ENCODE results near the gene MSH2.
"Not testable (repeated sequence)": the region's sequence is repeated elsewhere in the genome, so short reads cannot be mapped to it uniquely, and the experiment has no call there.

MSH2 gene

GRCh38 chr2:47493317-47494035 is 90.5 kb downstream of the MSH2 start:
- no peak for DNase-seq (ENCODE audit: low read depth)
- no peak overlapping the region for H3K4me3 ChIP-seq (ENCODE audit: low read depth, low read length)
- TF ChIP-seq CTCF (IDR thresholded peaks at IDR 0.05; ENCODE audit: low read depth, low read length, missing control alignments) = no peak

DNA sequence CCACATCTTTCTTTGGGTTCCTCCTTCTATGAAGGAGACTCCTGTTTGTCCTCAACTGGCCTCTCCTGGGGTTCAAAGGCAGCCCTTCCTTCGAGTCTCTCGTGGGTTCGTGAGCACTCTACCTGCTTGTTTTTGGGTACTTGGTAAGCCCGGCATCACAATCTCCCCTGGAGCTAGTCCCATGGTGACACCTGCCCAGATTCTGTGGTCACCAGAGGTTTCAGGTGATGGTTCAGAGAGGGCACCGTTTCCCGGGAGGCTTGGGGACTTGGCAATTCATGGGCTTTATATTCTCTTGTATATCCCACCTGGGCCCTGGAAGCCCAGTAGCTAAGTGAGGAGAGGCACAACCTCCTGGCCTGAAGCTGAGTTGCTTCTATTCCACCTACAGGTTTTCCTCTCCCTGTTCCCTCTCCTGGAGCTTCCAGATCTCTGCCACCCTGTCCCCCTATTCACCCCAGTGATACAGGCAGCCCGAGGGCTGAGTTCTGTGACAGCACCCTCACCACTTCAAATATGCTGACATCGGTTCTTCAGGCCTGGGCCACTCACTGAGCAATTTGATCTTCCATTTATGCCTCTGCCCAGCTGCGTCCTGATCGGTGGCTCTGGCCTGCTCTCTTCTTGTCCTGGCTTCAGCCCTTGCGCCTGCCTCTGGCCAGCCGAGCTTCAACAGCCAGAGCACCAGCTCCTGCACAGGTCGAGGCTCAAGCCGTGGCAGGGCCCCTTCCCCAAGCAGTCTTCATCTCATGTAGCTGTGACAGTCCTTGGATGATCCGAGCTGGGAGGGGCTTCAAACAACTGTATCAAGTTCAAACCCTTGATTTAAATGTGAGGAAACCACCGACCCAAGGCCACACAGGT is 91.5 kb downstream of the MSH2 start:
- TF ChIP-seq CTCF (IDR thresholded peaks at IDR 0.05; ENCODE audit: low read depth, low read length, missing control alignments) = no peak
- no peak overlapping the region for H3K4me3 ChIP-seq (ENCODE audit: low read depth, low read length)
- DNase-seq (ENCODE audit: low read depth) = no peak

GRCh38 chr2:47497843-47498460 is 95.0 kb downstream of the MSH2 start:
- no peak for TF ChIP-seq CTCF (IDR thresholded peaks at IDR 0.05; ENCODE audit: low read depth, low read length, missing control alignments)
- DNase-seq (ENCODE audit: low read depth) = no peak
- no peak overlapping the region for H3K4me3 ChIP-seq (ENCODE audit: low read depth, low read length)

GRCh38 chr2:47499093-47499492 is 96.1 kb downstream of the MSH2 start:
- no peak overlapping the region for H3K4me3 ChIP-seq (ENCODE audit: low read depth, low read length)
- DNase-seq (ENCODE audit: low read depth) = no peak
- no peak for TF ChIP-seq CTCF (IDR thresholded peaks at IDR 0.05; ENCODE audit: low read depth, low read length, missing control alignments)

- no peak overlapping the region for H3K4me3 ChIP-seq (ENCODE audit: low read depth, low read length)
- TF ChIP-seq CTCF (IDR thresholded peaks at IDR 0.05; ENCODE audit: low read depth, low read length, missing control alignments) = no peak
- no peak for DNase-seq (ENCODE audit: low read depth)
Observed at GRCh38 chr2:47499621-47500309, 96.8 kb downstream of the MSH2 start.

DNA sequence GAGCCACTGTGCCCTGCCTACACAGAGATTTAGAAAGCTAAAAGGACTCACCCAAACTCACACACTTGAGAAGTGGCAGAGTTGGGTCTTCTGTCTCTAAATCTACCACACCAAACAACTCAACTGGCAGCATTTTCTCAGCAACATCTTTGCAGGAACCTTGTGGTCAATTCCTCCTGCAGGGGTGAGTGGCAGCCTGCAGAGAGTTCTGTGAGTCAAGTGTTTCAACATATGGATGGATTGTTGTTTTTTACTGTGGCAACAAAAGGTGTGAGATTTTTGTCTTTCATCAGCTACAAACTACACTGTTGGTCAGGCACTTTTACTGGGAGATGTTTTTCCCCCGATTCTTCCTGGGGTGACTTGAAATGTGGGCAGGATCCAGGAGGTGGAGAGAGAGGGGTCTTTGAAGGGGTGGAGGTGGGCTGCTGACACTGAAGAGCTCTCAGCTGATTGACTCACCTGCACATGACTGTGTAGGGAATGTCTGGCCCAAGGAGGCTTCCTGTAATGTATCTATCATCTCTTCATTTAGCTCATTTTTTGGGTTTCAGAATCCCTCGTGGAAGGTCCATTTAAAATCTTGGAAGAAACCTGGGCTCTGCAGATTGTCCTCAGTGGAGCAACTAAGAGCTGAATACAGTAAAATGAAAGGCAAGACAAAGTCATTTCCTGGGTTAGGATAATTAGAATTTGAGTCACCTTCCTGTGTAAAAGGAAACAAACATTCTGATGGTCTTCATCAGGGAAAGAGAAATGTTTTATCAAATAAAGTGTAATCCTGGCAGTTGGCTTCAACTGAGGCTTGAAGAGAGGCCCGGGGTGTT is 98.6 kb downstream of the MSH2 start:
- no peak for DNase-seq (ENCODE audit: low read depth)
- no peak overlapping the region for H3K4me3 ChIP-seq (ENCODE audit: low read depth, low read length)
- no peak for TF ChIP-seq CTCF (IDR thresholded peaks at IDR 0.05; ENCODE audit: low read depth, low read length, missing control alignments)

GRCh38 chr2:47502498-47502897 is 99.5 kb downstream of the MSH2 start:
- peak; percentile 55 for DNase-seq (ENCODE audit: low read depth)
- H3K4me3 ChIP-seq (ENCODE audit: low read depth, low read length) = not testable (repeated sequence)

All from GM12864 (cell line).